HAP-1 (cell line): ENCODE results near the gene CBX8.

Experiments used
- DNase-seq, 2 experiments: peaks; one replicate each; pipeline ENCODE4 v3.0.0-alpha.2; 2016 to 2020; ENCODE audit warnings: low spot score in 2 of 2
- H3K27me3 ChIP-seq: fragments of 250-450 bp; sonication (Bioruptor Pico); 2 replicates; pipeline ENCODE4 v1.5.1; 2020; ENCODE audit warnings: low read depth, mild to moderate bottlenecking, moderate library complexity
- H3K36me3 ChIP-seq: fragments of 250-450 bp; sonication (Bioruptor Pico); replicated peaks from 2 replicates; pipeline ENCODE4 v1.5.1; 2020; ENCODE audit warnings: mild to moderate bottlenecking
- H3K4me1 ChIP-seq: fragments of 250-450 bp; sonication (Bioruptor Pico); 2 replicates; pipeline ENCODE4 v1.5.1; 2020; ENCODE audit warnings: mild to moderate bottlenecking
- H3K4me3 ChIP-seq: fragments of 250-450 bp; sonication (Bioruptor Pico); 2 replicates; pipeline ENCODE4 v1.5.1; 2020; ENCODE audit warnings: mild to moderate bottlenecking, moderate library complexity
- H3K9me3 ChIP-seq: fragments of 250-450 bp; sonication (Bioruptor Pico); 2 replicates; pipeline ENCODE4 v1.5.1; 2020; ENCODE audit warnings: mild to moderate bottlenecking, moderate library complexity
- in situ Hi-C: fragments of 300-500 bp; cut with MboI; formaldehyde crosslinking; loops from 3 replicates; pipeline ENCODE4 v1.14.3; 2020; ENCODE audit warnings: low sequenced_read_pairs, inconsistent platforms, mixed read lengths

Gene CBX8

DNA sequence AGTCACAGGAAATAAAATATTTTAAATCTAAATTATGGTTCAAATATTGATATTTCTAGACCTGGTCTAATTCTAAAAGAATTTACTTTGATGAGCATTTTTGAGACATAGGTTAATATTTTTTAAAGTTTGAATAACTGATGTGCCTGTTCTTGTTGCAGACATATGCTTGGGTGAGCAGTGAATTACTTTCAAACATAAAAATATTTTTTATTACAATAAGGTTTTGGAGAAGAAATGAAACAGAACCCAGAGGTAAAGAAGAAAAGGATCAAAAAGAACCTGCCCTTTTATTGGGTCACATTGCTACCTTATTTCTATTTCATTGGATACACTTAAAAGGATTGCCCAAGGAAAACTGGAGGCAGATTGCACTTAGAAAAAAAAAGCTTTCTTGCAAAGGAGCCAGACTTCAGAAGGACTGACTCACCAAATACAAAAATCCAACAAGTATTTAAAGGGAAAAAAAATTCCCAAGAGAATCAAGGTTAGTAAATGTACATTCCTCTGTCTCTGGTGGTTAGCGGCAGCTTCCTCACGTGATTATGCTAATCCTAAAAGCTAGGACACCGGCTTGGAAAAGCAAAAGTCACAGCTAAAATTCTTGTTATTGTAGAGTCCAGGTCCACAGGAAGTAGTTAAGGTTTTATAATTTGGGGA, 47.6 kb downstream of the CBX8 start:
- H3K27me3 ChIP-seq, result no peaks in the 10 kb centered on the region
- peak; percentile 52 to 74 for DNase-seq
- in situ Hi-C loops, result no loop called here

DNA sequence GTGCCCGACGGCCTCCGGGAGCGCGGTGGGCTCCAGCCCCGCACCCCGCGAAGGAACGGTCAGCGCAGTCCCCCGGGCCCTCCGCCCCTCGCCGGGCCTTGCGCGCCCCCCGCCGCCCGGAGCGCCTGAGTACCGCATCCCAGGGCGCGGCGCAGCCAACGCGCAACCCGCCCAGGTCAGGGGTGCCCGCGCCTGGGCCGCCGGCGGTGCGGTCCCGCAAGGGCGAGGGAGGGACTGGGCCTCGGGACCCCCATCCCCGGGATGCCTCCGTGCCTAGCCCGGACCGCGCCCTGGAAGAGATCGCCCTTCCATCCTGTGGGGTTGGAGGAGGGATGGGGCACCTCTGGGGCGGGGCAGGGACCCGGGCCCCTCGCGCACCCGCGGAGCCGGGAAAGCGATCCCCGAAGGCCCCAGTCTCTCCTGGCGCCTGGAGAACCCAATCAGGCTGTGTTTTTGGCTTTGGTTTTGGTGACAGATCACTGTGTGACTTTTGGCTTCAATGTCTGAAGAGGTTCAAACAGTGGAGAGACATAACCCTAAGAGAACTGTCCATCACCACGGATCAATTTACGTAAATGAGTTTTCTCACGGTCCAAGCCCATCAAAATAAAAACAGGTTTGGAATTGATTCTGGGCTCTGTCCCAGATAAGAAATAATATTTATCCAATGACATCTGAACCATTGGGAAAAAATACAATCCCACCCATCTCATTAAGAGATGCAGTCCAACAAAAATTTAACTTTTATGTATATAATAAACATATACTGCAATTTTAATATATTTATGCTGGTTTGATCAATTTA, 48.4 kb downstream of the CBX8 start:
- DNase-seq, result no peak
- in situ Hi-C loops, result no loop called here
- H3K9me3 ChIP-seq, result no peaks in the 10 kb centered on the region
- no peaks in the 10 kb centered on the region for H3K36me3 ChIP-seq
- no peaks in the 10 kb centered on the region for H3K27me3 ChIP-seq
- peaks cover 19% of the 10 kb centered on the region for H3K4me1 ChIP-seq
- no peak overlapping the region for H3K4me3 ChIP-seq

More for the DNA sequence above, 47.6 kb downstream of the CBX8 start:
- Histone ChIP-seq H3K4me1 (peaks cover 19% of the 10 kb centered on the region), H3K9me3 (no peaks in the 10 kb centered on the region), H3K36me3 (no peaks in the 10 kb centered on the region), H3K4me3 (no peak overlapping the region)

DNA sequence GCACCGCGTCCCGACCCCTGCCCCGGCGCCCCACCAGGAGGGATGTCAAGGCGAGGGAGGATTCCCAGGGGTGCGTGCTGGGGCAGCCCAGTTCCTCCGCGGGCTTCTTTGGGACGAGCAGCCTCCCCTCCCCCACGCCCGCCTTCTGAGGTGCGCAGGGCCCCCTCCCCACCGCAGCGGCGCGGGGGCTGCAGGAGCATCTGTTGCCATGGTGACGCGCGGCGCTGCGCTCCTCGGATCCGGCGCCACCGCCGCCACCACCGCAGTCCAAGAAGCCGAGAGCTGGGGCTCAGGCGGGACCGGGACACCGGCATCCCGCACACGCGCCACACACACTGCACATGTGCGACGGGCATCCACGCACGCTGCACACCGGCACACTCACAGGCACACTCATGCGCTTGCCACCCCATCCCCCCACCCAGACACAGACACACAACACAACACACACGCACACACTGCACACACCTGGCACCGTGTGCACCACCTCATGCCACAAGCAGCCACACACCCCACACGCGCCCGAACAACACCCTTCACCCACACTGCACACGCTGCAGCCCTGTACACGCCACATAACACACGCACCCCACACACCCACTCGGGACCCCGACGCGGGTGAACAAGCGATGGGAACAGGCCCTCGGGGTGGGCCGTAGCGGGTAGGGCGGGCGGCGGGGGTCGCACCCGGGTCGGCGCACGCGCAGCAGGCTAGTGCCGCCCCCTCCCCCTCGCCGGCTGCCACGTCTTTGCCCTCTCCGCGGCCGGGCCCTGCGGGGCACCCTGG, 49.2 kb downstream of the CBX8 start:
- H3K4me3 ChIP-seq, result no peak overlapping the region

DNA sequence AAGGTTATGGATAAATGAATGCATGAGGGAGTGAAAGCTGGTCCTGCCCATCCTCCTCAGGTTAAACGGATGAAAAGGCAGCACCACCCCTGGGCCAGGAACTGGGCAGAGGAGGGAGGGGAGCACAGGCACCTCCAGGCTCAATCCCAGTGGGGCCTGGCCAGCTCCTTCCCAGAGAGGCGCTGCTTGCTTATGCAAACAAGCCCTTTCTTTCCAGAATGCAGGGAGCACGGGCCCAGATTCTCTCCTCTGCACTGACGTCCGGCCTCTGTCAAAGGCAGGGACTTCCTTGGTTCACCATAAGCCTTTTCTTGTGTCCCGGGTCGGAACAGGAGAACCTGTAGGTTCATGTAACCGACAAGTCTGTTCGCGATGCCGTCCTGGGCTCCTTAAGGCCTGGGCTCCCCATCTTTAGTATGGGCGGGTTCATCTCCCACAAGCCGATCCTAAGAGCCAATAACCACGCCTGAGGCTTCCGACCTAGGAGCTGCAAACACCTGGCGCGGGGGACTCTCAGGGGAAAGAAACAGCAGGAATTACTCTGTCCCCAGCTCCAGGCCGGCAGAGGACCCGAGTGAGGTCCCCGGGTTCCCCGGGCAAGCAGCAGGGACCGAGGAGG, 49.9 kb downstream of the CBX8 start:
- Histone ChIP-seq H3K4me3 (no peak overlapping the region), H3K4me1 (peaks cover 22% of the 10 kb centered on the region), H3K9me3 (no peaks in the 10 kb centered on the region), H3K27me3 (no peaks in the 10 kb centered on the region), H3K36me3 (no peaks in the 10 kb centered on the region)
- in situ Hi-C loops, result no loop called here
- no peak for DNase-seq

More for the DNA sequence above, 49.2 kb downstream of the CBX8 start:
- no peaks in the 10 kb centered on the region for H3K9me3 ChIP-seq
- no peaks in the 10 kb centered on the region for H3K27me3 ChIP-seq
- in situ Hi-C loops, result no loop called here
- DNase-seq, result no peak
- H3K4me1 ChIP-seq, result peaks cover 19% of the 10 kb centered on the region
- no peaks in the 10 kb centered on the region for H3K36me3 ChIP-seq

DNA sequence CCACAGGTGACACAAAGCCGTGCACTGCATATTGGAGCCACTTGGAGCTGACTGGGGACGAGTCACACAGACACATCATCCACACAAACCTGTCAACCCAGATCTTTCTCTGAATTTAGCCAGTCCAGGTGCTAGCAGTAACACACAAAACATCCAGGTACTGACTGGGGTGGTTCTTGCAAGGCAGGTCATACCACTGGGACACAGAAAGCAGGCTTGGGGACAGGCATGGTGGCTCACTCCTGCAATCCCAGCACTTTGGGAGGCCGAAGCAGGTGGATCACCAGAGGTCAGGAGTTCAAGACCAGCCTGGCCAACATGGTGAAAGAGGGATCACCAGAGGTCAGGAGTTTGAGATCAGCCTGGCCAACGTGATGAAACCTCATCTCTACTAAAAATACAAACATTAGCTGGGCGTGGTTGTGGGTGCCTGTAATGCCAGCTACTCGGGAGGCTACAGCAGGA, 51.2 kb downstream of the CBX8 start:
- peaks cover 22% of the 10 kb centered on the region for H3K4me1 ChIP-seq
- H3K36me3 ChIP-seq, result no peaks in the 10 kb centered on the region
- in situ Hi-C loops, result no loop called here
- H3K27me3 ChIP-seq, result peaks cover under 1% of the 10 kb centered on the region
- no peak for DNase-seq
- H3K9me3 ChIP-seq, result no peaks in the 10 kb centered on the region
- H3K4me3 ChIP-seq, result no peak overlapping the region

DNA sequence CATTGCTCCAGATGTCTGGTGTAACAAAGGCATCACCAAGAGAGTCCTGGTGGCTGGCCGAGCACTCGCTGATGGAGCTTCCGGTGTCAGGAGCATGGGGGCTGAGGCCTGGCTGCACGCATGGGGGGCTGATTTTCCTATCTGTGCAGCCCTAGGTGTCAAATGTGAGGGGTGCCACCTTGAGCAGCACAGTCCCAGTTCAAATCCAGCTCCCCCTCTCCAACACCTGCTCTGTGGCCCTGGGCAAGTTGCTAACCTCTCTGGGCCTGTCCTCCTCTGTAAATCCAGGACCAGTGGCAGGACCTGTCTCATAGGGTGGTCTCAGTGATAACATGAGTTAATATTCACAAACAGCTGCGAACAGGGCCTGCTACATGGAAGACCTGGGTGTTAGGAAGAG, 53.3 kb downstream of the CBX8 start:
- Histone ChIP-seq H3K9me3 (no peaks in the 10 kb centered on the region), H3K4me3 (no peak overlapping the region), H3K36me3 (no peaks in the 10 kb centered on the region), H3K27me3 (peaks cover 13% of the 10 kb centered on the region), H3K4me1 (peaks cover 8% of the 10 kb centered on the region)
- in situ Hi-C loops, result no loop called here
- DNase-seq, result no peak

DNA sequence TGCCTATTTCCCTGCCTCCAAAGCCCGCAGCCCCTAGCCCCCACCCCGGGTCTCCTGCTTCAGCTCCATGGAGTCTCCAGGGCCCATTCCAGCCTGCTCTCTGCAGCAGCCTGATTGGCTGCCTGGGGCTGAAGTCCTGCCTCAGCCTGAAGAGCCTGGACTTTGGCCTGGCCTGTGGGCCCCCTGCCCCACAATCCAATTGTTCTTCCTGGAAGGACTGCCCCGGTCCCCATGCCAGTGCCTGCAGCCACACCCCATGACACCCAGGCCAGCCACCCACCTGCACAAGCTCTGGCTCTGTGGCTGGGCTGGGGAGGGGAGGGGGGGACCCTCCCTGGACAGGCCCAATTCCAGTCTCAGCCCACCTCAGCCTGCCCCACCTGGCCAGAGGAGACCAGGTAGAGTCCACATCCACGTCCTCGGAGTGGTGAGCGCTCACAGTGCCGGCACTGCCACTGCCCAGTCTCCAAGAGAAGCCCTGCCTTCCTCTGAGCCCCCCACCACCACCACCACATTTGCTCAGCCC, 53.9 kb downstream of the CBX8 start:
- peaks cover 5% of the 10 kb centered on the region; the same call in 1 of the 2 replicates for H3K4me1 ChIP-seq
- no peak overlapping the region for H3K4me3 ChIP-seq
- in situ Hi-C loops, result no loop called here
- H3K27me3 ChIP-seq, result peaks cover 13% of the 10 kb centered on the region
- no peak for DNase-seq
- H3K9me3 ChIP-seq, result no peaks in the 10 kb centered on the region
- no peaks in the 10 kb centered on the region for H3K36me3 ChIP-seq

DNA sequence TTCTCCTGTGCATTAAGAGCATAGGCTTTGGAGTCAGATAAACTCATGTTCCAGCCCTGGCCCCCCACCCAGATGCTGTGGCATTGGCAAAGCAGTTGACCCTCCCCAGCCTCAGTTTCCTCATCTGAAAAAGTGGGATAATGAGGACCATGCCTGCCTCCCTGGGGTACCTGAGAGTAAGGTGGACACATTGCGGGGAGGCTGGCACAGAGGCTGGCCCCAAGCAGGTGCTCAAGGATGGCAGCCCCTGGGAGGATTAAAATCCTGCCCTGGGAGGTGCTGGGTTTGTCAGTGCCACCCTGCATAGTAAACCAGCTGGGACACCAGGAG, 54.3 kb downstream of the CBX8 start:
- no peak overlapping the region for H3K4me3 ChIP-seq
- peaks cover 4% of the 10 kb centered on the region; the same call in 1 of the 2 replicates for H3K4me1 ChIP-seq
- in situ Hi-C loops, result no loop called here
- peaks cover 13% of the 10 kb centered on the region for H3K27me3 ChIP-seq
- H3K9me3 ChIP-seq, result no peaks in the 10 kb centered on the region
- DNase-seq, result no peak
- no peaks in the 10 kb centered on the region for H3K36me3 ChIP-seq
